GM18909 (cell line): Measurements from ENCODE around the gene PIGK.

Experiments used
- ATAC-seq: cut with Tn5 transposase; IDR thresholded peaks from one replicate; pipeline ENCODE4 v1.9.1; 2021; ENCODE audit warnings: mild to moderate bottlenecking; ENCODE audit not compliant: unreplicated experiment, poor library complexity

PIGK gene

DNA sequence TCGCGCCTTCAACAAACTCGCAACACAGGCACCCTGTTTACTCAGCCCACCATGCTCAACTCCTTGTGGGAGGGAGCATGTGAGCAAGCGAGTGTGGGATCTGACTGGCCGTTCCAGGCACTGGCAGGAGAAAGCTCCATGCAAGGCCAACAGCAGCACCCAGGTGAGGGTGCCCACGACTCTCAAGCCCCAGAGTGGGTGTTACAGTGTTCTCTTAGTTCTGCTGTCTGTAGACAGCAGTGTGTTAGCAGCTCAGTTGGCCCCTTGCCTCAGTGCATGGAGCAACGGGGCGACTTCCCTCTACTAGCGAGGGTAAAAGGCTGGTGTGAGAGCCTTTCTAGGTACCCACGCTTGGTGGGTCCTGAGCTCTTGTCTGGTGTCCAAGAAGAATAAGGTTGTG, 114.6 kb downstream of the PIGK start:
- ATAC-seq = no peak

DNA sequence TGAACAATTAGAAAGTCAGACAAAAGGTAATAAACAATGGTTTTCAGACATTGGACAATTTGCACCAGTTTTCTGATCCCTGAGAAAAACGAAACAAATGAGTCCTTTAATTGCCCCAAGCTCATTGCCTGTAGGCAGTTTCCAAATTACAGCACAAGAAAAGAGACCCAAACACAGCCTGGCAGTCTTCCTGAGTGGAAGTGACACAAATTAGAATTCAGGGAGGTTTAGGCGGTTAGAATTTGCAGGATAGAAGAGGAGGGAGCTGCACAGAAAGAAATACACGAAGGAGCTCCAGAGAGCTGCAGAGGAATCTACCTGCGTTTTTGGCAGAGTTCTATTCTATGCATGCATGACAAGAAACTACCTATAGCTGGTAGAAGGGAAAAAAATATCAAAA, 115.7 kb downstream of the PIGK start:
- ATAC-seq = no peak

DNA sequence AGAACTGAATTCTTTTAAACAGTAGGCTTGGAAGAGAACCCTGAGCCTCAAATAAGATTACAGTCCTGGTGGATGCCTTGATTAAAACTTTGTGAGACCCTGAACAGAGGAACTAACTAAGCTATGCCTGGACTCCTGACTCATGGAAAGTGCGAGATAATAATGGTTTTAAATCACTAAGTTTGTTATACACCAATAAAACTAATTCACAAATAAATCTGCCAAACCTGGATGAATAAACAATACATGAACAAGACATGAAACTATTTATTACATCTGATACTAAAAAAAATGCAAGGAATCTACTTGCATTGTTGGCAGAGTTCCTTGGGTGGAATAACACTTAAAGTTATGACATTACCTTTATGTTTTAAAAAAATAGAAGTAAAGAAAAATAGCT, 118.4 kb downstream of the PIGK start:
- no peak for ATAC-seq

DNA sequence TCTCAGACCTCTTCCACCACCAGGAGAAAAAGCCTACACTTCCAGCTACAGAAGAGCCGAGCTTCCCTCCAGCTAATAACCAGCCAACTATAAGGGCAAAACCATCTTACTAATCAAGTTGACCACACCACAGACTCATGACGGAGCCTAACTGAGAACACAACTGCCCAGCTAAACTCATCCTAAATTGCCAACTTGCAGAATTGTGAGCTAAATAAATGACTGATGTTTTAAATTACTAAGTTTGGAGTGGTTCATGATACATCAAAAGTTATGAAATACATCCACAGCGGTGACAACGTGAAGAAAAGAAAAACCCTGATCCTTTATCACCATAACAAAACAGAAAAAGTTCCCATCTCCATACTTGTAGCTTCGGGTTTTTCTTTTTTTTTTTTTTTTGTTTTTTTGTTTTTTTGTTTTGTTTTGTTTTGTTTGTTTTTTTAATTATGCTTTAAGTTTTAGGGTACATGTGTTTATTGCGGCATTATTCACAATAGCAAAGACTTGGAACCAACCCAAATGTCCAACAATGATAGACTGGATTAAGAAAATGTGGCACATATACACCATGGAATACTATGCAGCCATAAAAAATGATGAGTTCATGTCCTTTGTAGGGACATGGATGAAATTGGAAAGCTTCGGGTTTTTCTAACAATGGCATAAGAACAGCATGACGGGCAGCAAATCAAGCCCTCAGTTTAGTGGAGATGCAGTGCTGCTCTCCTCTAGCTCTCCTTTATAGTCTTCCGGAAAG, 122.6 kb downstream of the PIGK start:
- no peak for ATAC-seq

DNA sequence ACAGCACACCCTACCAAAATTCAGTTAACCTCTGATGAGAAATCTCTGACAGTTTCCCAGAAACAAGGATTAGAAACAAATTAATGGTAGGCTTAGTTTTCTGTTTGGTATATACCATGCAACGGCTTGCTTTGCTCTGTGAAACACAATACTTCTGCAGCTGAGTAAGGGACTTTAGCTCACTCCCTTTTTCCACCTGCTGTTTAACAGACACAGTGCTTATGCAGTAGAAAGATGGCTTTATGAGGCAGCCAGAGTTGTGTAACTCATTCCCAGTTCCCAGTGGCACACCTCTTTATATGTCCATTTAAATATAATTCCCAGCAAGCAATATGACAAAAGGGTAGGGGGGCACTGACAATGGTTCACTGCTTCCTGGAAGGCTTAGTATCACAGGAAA, 124.0 kb downstream of the PIGK start:
- no peak for ATAC-seq

DNA sequence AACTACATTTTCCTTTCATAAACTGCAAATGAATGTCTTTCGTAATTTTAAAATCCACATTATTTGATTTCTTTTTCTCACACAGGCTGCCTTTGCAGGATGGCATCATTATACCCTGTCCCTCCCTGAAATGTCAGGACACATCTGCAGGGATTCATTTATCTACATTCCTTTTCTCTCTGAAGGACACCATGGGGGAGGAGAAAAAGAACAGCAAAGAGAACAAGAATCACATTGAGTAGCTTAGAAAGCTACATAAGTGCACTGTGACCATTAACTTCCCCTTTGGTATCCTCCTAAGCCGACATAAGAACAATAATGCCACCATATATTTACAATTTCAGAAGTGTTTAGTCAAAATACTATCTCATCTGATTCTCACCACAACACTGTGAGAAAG, 129.5 kb downstream of the PIGK start:
- no peak for ATAC-seq

DNA sequence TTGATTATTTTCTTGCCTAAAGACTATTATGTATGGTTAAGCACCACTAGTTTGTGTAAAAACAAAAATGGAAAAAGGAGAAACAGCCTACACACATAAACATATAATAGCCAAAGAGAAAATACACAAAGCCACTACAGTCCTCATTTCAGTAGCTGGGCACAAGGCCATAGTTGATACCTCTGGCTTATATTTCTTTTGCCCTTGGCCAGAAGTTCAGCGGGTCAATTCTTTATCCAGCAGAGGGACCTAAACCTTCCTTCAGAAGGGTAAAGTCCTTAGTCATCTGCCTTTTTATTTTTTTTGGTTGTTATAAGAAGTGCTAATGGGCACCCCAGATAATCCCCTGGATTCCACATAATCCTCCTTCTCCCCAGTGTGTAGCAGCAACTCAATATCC, 134.1 kb downstream of the PIGK start:
- no peak for ATAC-seq

DNA sequence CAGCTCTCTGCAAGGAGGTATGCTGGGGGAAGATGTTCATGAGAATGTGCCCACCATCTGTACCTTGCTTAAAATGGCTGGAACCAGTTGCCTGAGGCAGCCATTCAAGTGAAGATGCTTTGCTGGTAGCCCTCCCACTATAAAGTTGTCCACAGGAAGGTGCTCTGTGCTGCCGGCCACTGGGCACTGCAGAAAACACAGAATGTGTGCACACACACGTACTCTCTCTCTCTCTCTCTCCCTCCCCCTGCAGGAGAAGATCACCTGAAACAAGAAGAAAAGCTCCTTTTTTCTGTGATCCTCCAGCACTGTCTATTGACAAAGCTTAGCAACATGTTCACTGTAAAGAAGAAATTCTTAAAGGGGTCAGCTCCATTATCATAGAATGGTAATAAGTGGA, 134.8 kb downstream of the PIGK start:
- ATAC-seq = no peak

DNA sequence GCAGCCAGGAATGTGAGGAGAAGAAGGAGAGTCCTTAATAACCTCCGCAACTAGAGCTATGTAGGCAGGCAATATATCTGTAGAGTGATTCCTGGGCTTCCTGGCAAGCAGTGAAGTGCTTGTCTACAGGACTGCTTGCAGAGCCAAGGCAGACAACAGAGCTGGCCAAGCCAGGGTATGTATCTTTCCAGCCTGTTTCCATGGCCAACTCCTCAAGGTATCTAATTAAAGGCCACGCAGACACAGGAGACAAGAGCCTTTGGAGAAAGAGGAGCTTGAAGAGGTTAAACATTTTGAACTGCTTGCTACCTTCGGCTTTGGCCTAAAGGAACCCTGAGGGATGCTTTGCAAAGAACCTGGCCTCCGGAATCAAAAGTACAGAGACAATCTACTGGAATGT, 137.4 kb downstream of the PIGK start:
- no peak for ATAC-seq

DNA sequence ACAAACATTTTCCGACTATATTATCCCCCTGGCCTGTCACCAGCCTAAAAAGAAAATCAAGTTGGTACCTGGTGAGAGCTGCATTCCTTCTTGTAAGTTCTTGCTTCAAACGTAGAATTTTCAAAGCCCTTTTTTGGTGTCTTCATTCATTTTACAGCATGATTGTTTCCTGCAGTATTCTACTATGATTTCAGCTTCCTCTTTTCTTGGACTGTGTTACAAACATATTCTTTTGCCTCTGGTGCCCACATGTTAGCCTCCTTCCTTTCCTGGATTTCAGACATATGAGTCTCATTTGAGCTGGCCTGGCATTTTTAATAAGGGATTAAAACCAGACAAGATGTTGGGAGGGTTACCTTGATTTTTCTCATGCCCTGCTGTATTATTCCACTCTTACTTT, 142.5 kb downstream of the PIGK start:
- ATAC-seq = no peak

DNA sequence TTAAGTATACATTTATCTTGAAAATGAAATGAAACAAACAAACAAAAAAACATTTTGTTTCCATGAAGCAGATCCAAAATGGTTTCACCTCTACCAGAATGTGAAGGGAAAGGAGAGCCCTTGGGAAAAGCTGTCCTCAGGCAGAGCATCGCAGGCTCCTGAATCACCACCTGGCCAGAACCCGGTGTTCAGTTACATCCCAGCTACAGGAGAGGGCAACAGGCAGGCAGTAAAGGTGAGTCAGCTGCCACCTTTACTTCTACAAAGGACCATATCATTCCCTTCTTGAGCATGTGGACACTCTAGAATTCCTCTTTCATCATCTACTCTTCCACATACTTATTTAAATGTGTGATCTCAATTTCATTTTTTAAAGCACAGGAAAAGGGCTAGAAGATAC, 151.2 kb downstream of the PIGK start:
- no peak for ATAC-seq

DNA sequence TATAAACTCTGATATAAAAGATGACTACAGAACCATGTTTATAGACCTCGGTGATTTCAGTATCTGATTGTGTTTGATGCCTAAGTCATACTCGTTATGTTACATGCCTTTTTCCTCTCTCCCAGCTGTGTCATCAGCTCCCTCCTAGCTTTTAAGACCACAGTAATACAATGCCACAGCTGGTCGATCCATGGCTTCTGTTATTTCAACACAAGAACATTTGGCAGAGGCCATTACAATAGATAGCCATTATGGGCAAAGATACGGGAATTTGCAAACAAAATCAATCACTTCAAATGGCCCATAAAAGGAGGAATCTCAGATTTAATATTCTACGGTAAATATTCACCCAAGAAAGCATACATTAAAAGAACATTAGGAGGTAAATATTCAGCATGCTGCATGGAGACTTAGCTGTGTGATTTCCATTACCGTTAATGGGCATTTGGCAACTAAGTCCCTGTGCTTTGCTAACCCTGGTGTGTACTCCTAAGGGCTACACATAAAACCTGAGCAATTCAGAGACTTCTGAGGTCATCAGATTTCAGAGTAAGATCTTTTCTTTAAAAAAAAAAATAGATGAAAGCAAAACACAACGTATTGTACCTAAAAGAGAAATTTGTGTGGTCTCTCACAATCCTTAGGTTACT, 153.4 kb downstream of the PIGK start:
- ATAC-seq = no peak

DNA sequence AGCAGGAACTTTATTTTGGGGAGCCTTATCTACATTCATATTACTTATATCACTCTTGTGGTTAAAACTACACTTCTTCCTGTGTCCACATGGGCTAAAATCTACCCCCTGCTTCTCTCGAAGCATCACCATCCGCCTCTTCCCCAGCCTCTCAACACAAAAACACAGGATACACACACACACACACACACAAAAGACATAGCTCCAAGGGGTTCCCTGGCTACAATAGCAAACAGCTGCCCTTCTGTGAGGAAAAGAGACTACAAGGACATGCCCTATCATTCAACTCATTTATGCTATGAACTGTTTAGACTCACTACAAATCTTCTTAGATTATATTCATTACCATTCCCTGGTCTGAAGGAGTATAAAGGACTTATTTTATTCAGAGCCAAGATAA, 155.0 kb downstream of the PIGK start:
- no peak for ATAC-seq

DNA sequence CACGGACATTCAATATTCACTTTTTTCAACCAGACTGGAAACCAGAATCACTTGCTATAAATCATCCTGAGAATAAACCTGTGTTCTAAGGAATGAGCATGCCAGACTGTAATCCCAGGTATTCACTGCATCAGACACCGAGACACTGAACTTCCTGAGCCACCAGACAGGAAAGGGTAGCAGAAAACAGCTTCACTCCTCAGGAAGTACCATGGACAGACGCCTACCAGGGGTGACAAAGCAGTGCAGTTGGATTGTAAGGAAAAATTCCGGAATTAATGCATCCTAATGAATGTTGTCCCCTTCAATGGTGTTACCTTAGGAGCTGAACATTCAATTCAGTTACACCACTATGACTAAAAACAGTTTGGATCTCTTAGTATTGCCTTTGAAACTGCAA, 156.1 kb downstream of the PIGK start:
- ATAC-seq = no peak

DNA sequence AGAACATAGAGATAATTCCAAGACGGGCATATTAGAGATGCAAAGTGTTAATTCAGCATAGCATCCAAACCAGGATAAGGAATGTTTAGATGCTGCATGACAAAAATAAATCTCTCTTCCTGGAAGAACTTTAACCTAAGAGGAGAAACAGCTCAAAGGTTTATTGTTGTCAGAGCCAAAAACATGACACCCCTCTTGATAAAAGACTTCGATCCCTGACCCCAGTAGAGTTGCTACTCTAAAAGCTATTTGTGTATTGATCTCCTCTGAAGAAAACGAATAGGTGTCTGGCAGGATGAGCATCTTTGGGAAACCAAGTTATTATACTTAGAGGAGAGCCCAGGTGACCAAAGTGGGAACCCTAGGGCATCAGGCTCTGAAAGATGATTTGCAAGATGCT, 158.1 kb downstream of the PIGK start:
- no peak for ATAC-seq

DNA sequence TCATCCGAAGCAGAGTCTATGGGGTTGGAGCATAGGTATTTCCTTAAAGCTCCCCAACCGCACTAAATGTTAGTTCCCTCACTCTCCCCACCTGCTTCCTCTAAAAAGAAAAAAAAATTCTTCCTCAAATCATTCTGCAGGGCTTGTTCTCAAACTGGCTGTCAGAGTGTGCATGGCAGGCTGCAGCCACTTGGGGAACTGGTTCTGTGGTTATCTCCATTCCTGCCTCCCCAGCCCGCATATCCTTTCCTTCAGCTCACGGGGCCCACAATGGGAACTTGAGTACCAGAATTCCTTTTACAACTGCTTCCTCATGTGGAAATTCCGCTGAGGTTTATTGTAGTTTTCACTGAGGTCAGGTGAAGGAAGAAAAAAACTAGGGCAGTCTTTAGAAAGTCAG, 159.2 kb downstream of the PIGK start:
- ATAC-seq = no peak

DNA sequence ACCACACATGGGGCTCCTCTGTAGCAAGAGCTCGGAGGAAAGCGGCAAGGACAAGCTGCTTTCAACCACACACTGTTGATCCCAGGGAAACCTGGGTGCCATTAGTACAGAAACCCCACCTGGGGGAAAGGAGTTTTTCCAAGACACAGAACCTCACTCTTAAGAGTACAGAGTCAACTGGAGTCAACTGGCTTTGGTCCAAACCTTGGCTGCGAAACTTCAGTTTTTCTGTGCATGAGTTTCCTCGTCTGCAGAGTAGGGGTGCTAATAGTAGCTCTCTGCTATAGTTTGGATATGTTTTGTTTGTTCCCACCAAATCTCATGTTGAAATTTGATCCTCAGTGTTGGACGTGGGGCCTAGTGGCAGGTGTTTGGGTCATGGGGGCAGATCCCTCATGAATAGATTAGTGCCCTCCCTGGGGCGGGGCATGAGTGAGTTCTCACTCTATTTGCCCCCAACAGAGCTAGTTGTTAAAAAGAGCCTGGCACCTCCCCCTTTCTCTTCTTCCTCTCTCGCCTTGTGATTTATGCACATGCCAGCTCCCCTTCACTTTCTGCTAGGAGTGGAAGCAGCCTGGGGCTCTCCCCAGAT, 161.1 kb downstream of the PIGK start:
- no peak for ATAC-seq

DNA sequence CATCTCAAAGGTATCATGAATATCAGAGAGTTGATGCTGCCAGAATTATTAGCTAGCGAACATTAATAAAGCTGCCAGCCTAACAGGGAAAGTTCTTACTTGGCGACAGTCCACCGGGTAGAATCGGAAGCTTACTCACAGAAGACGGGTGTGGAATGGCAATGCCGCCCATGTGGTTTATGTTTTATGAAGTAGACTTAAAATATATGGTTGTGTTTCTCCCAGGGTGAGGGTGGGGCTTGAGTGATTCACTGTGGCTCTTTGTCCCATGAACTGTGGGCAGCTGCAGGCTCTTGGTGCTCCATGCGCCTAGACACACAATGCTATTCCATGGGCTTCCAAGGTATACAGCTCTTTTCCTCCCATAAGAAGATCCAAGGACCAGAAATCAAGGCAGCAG, 162.7 kb downstream of the PIGK start:
- ATAC-seq = no peak

DNA sequence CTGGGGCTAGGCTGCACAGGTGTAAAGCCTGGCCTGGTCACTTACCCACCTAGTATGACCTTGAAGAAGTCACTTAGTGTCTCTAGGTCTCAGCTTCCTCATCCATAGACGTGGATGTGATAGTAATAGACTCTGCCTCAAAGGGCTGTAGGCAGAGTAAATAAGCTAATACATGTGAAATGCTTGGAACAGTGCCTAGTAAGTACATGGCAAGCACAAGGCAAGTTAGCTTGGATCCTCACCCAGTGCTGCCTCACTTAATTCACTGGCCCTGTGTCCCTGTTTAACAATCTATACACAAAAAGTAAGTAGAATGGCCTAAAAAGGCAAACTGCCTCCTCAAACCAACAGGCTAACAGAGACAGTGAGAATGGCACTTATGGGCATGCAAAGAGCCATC, 167.8 kb downstream of the PIGK start:
- no peak for ATAC-seq

DNA sequence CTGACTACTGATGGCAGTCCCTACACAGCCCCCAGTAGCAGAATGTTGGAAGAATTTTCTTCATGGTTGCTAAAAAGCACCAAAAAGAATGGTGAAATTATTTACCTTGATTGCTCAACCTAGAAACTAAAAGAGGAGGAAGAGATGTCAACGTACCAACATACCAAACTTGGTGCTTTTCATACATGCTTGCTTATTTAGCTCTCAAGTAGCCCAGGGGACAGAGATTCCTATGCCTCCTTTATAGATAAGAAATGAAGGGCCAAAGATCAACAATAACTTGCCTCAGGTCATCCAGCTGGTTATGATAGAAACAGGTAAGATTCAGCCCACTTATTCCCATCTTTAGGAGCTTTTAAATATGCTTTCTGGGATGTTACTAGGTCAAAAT, 170.6 kb downstream of the PIGK start:
- no peak for ATAC-seq

DNA sequence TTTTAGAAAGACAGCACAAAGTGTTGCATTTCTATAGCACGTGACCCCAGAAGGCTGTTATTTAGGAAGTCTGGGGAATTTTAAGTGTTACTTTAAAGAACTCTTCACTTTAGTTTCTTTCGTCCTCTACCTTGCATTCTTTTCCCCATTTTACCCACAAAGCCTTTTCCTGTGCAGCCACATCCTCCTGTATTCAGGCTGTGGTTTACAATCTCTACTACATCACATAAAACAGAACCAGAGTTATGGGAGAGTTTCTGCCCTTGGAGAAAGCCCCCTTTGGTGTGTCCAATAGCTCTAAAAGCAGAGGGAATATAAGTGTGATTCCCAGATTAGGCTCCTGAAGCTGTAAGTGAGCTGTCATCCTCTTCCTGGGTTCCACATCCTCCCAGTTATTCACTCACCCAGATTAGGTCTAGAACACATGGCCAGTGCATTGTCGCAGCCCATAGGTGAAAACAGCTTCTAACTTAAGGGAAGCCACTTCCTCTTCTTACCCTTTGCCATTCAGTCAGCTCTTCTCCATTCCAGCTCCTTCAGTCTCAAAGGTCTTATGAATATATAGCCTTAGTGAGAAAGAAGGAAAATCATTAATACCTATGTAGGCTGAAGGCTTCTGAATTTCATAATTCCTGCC, 171.1 kb downstream of the PIGK start:
- no peak for ATAC-seq
